ENCODE measurements around the gene UAP1L1. TPM values are rescaled to one million over a fixed set of nuclear protein-coding genes. Genes with fewer than 3 reads are reported as not detected.
"Not testable (repeated sequence)": the region's sequence is repeated elsewhere in the genome, so short reads cannot be mapped to it uniquely, and the experiment has no call there.

UAP1L1 gene
- total and polyA plus RNA-seq, 2 of the 8 experiments (the other 6 are each of a cell fraction or from before 2014, with no cell fraction given), result 2.0 to 5.4 TPM

GRCh38 chr9:137123468-137123837 lies 46.1 kb downstream of the UAP1L1 start (continued):
- TF ChIP-seq, protein P1, sequence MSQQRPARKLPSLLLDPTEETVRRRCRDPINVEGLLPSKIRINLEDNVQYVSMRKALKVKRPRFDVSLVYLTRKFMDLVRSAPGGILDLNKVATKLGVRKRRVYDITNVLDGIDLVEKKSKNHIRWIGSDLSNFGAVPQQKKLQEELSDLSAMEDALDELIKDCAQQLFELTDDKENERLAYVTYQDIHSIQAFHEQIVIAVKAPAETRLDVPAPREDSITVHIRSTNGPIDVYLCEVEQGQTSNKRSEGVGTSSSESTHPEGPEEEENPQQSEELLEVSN (IDR thresholded peaks at IDR 0.05), result no peak

- not testable (repeated sequence) for DNase-seq (ENCODE audit: low read depth in 1 of 2, low spot score in 2 of 2); H2AFZ ChIP-seq (ENCODE audit: low read length); H2BK15ac ChIP-seq (ENCODE audit: low read length); H4K91ac ChIP-seq (replicated peaks; ENCODE audit: insufficient read length, low read length); H3K27me3 ChIP-seq (replicated peaks in 1 of 4; ENCODE audit: control insufficient read depth in 3 of 4, extremely low read depth in 1 of 4, insufficient read depth in 3 of 4, low read length in 3 of 4); H3K4me1 ChIP-seq (replicated peaks in 1 of 4; ENCODE audit: control insufficient read depth in 3 of 4, insufficient read depth in 4 of 4, low read length in 3 of 4); H3K9me3 ChIP-seq (ENCODE audit: insufficient read depth in 2 of 2, low read depth in 1 of 2, low read length in 1 of 2); H2BK120ac ChIP-seq (replicated peaks; ENCODE audit: low read depth, low read length); H3K14ac ChIP-seq (ENCODE audit: insufficient read length); H3K18ac ChIP-seq (ENCODE audit: extremely low read depth, low read length); H3K27ac ChIP-seq (ENCODE audit: low read depth, low read length); FAIRE-seq; H3K56ac ChIP-seq (replicated peaks; ENCODE audit: insufficient read length, low read depth, low read length); H3K9ac ChIP-seq (replicated peaks in 1 of 4; ENCODE audit: extremely low read depth in 1 of 4, low read depth in 3 of 4, low read length in 3 of 4); H4K20me1 ChIP-seq (replicated peaks in 1 of 2; ENCODE audit: control insufficient read depth in 1 of 2, insufficient read depth in 2 of 2, low read length in 2 of 2); H3K4me2 ChIP-seq (ENCODE audit: insufficient read depth in 1 of 2, low read depth in 2 of 2, low read length in 2 of 2); H3K4me3 ChIP-seq (ENCODE audit: extremely low read depth in 1 of 4, insufficient read depth in 2 of 4, low read depth in 3 of 4, low read length in 4 of 4); H3K23me2 ChIP-seq (ENCODE audit: low read depth, low read length); H4K8ac ChIP-seq (ENCODE audit: extremely low read depth, insufficient read depth, low read length); H2BK5ac ChIP-seq (ENCODE audit: low read depth, low read length); H2BK20ac ChIP-seq (ENCODE audit: low read length); H2AK5ac ChIP-seq (ENCODE audit: low read depth, low read length); H4K5ac ChIP-seq (ENCODE audit: insufficient read length, low read depth, low read length); H2BK12ac ChIP-seq (ENCODE audit: low read depth, low read length); H3K36me3 ChIP-seq (ENCODE audit: control insufficient read depth in 2 of 4, insufficient read depth in 4 of 4, low read length in 3 of 4); H3K79me1 ChIP-seq (ENCODE audit: low read depth, low read length); H3K23ac ChIP-seq (ENCODE audit: insufficient read length); H3K79me2 ChIP-seq (ENCODE audit: control insufficient read depth in 1 of 2, insufficient read depth in 2 of 2, low read length in 2 of 2); H3K4ac ChIP-seq (replicated peaks; ENCODE audit: insufficient read length, low read depth, low read length)
- CTCF ChIA-PET (ENCODE audit: partially characterized antibody), result interaction anchor here (2.9 kb wide), 1 partner anchor 102 kb away, joined by 11 read pairs; the partner anchor contains the start of genes CYSRT1 and RNF224
- 94% methylated on average over 5 of the region's 5 CpGs; no CpG with 5 or more reads in 1 of the 2 experiments for WGBS, 2 experiments (ENCODE audit: extremely low coverage in 1 of 2, insufficient coverage in 1 of 2, insufficient read length in 1 of 2, insufficient replicate concordance in 2 of 2, low coverage in 1 of 2, low lambda C conversion rate in 2 of 2, missing lambda C conversion rate in 1 of 2)
- POLR2A ChIA-PET (ENCODE audit: partially characterized antibody), result interaction anchor here (1.3 to 1.8 kb wide), 2 partner anchors 14 to 118 kb away, joined by 3 read pairs; no protein-coding TSS in a partner anchor
Observed at GRCh38 chr9:137123952-137124462, 46.7 kb downstream of the UAP1L1 start.
